Smooth muscle cell (in vitro differentiated cells): ENCODE data around the gene ARHGAP10. TPM values are rescaled to one million over a fixed set of nuclear protein-coding genes. Genes with fewer than 3 reads are reported as not detected.

Experiments
- DNase-seq: peaks from one replicate; lab custom pipeline; 2025; ENCODE audit not compliant: unreplicated experiment; lab: John Stamatoyannopoulos, UW
- H2AFZ ChIP-seq: fragments of 200-600 bp; sonication (generic); 2 replicates; pipeline ENCODE4 v1.6.0; 2016; ENCODE audit warnings: antibody characterized with exemption, low read depth, mild to moderate bottlenecking
- H3F3A ChIP-seq: fragments of 200-600 bp; sonication (generic); 2 replicates; pipeline ENCODE4 v1.6.0; 2017; ENCODE audit warnings: antibody characterized with exemption, low read depth
- H3K27ac ChIP-seq: fragments of 200-600 bp; sonication (generic); 2 replicates; pipeline ENCODE4 v1.5.1; 2016; ENCODE audit warnings: low read depth, mild to moderate bottlenecking
- H3K27me3 ChIP-seq: fragments of 200-600 bp; sonication (generic); 2 replicates; pipeline ENCODE4 v1.6.1; 2016; ENCODE audit warnings: low read depth, mild to moderate bottlenecking
- H3K36me3 ChIP-seq: fragments of 200-600 bp; sonication (generic); 2 replicates; pipeline ENCODE4 v1.5.1; 2016; ENCODE audit warnings: low read depth
- H3K4me1 ChIP-seq: fragments of 200-600 bp; sonication (generic); 2 replicates; pipeline ENCODE4 v1.5.1; 2016; ENCODE audit warnings: low read depth
- H3K4me2 ChIP-seq: fragments of 200-600 bp; sonication (generic); 2 replicates; pipeline ENCODE4 v1.6.0; 2016; ENCODE audit warnings: mild to moderate bottlenecking
- H3K4me3 ChIP-seq: fragments of 200-600 bp; sonication (generic); 2 replicates; pipeline ENCODE4 v1.5.1; 2016; ENCODE audit warnings: mild to moderate bottlenecking
- H3K79me2 ChIP-seq: fragments of 200-600 bp; sonication (generic); 2 replicates; pipeline ENCODE4 v1.6.0; 2016; ENCODE audit warnings: low read depth, mild to moderate bottlenecking
- H3K9ac ChIP-seq: fragments of 200-600 bp; sonication (generic); 2 replicates; pipeline ENCODE4 v1.6.0; 2016; ENCODE audit warnings: low read depth
- H3K9me3 ChIP-seq: fragments of 200-600 bp; sonication (generic); replicated peaks from 2 replicates; pipeline ENCODE4 v1.5.1; 2016; ENCODE audit warnings: low read depth
- H4K20me1 ChIP-seq: fragments of 200-600 bp; sonication (generic); 2 replicates; pipeline ENCODE4 v1.6.0; 2016; ENCODE audit warnings: low read depth
- CTCF ChIP-seq: fragments of 200-600 bp; sonication (generic); IDR thresholded peaks from 2 replicates; pipeline ENCODE4 v1.5.1; 2017; ENCODE audit warnings: borderline replicate concordance, mild to moderate bottlenecking, antibody characterized with exemption; ENCODE audit not compliant: insufficient read depth, poor library complexity, severe bottlenecking
- WGBS: methylation state at CpG from one replicate; pipeline ENCODE4 v1.1.7; 2016; ENCODE audit warnings: low lambda C conversion rate; 5-methylcytosine and 5-hydroxymethylcytosine counted together
- polyA plus RNA-seq: library from polyadenylated mRNA; unstranded; fragments of >200 nt; fragmentation: Nextera tagmentation; extraction: Ambion mirVana; gene quantifications from 2 replicates; pipeline ENCODE4 v1.2.1, GENCODE V29; 2016
- total RNA-seq: library from RNA; depleted of rRNA; stranded (reverse); fragments of >200 nt; gene quantifications from 2 replicates; pipeline ENCODE4 v1.2.3, GENCODE V29; 2014

ARHGAP10 gene
- total and polyA plus RNA-seq, 2 experiments from 2014 or later = 6.2 to 11.6 TPM

- H4K20me1 ChIP-seq = peaks cover 22% of the 10 kb centered on the region
- TF ChIP-seq CTCF = no peak
- H3K79me2 ChIP-seq = peaks cover 4% of the 10 kb centered on the region
- no peaks in the 10 kb centered on the region for H3K9me3 ChIP-seq
- no peak overlapping the region for H3K4me2 ChIP-seq
- no peak overlapping the region for H2AFZ ChIP-seq
- H3F3A ChIP-seq = no peaks in the 10 kb centered on the region
- no peak overlapping the region for H3K27ac ChIP-seq
- no peaks in the 10 kb centered on the region for H3K4me1 ChIP-seq
- no peaks in the 10 kb centered on the region for H3K36me3 ChIP-seq
- no peak overlapping the region for H3K9ac ChIP-seq
- H3K27me3 ChIP-seq = no peaks in the 10 kb centered on the region
- no peak overlapping the region for H3K4me3 ChIP-seq
- no peak for DNase-seq
- 87% methylated on average over 6 of the region's 6 CpGs for WGBS
These were observed 80.0 kb downstream of the ARHGAP10 start for GRCh38 chr4:147811878-147812277.

DNA sequence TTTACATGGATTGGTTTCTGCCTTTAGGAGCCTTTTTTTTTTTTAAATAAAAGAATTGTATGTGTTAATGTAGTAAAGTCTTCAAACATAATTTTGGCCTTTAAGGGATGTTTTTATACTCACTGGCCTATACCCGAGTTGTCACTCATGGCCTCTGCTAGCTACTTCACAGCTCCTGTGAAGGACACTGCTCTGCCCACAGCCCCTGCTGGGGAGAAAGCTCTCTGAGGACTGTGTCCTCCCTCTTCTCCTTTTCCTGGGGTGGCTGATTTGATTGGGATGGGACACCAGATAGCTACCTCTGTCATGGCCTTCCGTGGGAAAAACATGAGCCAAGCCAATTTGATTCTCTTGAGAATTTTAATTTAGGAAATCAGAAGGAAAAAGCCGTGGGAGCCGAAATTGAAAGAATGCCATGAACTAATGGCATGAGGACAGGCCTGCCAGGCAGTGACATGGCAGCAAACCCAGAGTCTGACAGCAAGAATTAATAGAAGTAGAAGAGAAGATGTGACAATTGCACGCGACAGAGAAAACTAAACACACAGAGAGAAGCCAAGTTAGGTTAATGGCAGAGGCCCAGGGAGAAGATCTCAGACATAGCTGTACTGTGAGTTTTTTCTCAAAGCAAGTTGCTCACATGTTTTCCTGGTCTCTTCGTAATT, 81.4 kb downstream of the ARHGAP10 start:
- no peak overlapping the region for H3K27ac ChIP-seq
- TF ChIP-seq CTCF = no peak
- H3K36me3 ChIP-seq = no peaks in the 10 kb centered on the region
- no peak overlapping the region for H3K4me3 ChIP-seq
- WGBS = 94% methylated on average over 7 of the region's 7 CpGs
- no peak overlapping the region for H2AFZ ChIP-seq
- no peaks in the 10 kb centered on the region for H3F3A ChIP-seq
- H3K4me2 ChIP-seq = no peak overlapping the region
- H3K9me3 ChIP-seq = no peaks in the 10 kb centered on the region
- H3K27me3 ChIP-seq = no peaks in the 10 kb centered on the region
- H4K20me1 ChIP-seq = peaks cover 22% of the 10 kb centered on the region
- DNase-seq = no peak
- no peaks in the 10 kb centered on the region for H3K4me1 ChIP-seq
- no peak overlapping the region for H3K9ac ChIP-seq
- peaks cover 4% of the 10 kb centered on the region for H3K79me2 ChIP-seq

DNA sequence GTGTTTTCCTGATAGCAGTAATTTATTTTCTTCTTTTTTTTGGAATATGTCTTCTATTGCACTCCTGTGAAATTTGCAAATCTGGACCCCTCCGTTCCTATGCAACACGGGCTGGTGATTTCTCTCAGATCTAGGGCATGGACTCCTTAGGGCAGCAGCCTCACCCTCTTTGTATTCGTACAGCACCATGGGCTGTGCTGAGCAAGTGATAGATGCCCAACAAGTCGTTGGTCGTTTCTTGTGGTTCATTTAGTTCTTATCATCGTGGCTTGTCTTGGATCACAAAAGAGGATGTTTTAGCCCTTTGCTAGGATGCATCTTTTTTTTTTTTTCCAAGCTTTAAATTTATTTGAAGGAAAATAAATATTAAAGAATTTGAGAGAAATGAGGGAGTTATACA, 82.1 kb downstream of the ARHGAP10 start:
- Histone ChIP-seq H3K9me3 (no peaks in the 10 kb centered on the region), H3K4me1 (no peaks in the 10 kb centered on the region), H4K20me1 (peaks cover 22% of the 10 kb centered on the region), H3K4me3 (no peak overlapping the region), H3K36me3 (no peaks in the 10 kb centered on the region), H3K4me2 (no peak overlapping the region), H2AFZ (no peak overlapping the region), H3F3A (no peaks in the 10 kb centered on the region), H3K9ac (no peak overlapping the region), H3K27me3 (no peaks in the 10 kb centered on the region), H3K27ac (no peak overlapping the region), H3K79me2 (peaks cover 4% of the 10 kb centered on the region)
- DNase-seq = no peak
- 92% methylated on average over 6 of the region's 6 CpGs for WGBS
- TF ChIP-seq CTCF = no peak

DNA sequence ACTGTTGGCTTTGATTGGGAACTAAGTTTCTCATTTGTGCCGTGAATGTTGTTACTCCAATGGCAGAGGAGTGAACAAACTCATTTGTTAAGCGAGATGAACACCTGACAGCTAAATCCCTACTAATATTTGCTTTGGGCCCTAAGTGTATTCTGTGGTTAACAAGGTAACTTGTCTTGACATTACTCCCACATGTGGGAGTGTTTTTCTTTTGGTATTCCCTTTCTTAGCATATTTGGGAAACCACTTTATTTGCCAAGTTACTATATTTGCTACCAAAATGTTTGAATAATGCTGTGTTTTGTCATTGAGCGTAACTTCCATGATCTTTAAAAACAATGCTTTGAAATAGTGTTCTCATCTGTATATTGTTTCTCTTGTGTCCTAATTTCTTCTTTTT, 82.5 kb downstream of the ARHGAP10 start:
- Histone ChIP-seq H3K9me3 (no peaks in the 10 kb centered on the region), H3K79me2 (peaks cover 1% of the 10 kb centered on the region), H3K27me3 (no peaks in the 10 kb centered on the region), H3K9ac (no peak overlapping the region), H3K36me3 (no peaks in the 10 kb centered on the region), H3K4me3 (no peak overlapping the region), H3F3A (no peaks in the 10 kb centered on the region), H2AFZ (no peak overlapping the region), H3K27ac (no peak overlapping the region), H3K4me2 (no peak overlapping the region), H3K4me1 (no peaks in the 10 kb centered on the region), H4K20me1 (peaks cover 22% of the 10 kb centered on the region)
- TF ChIP-seq CTCF = no peak
- 85% methylated on average over 3 of the region's 3 CpGs for WGBS
- no peak for DNase-seq
